ENCODE data around the gene SLC26A1. TPM values are rescaled to one million over a fixed set of nuclear protein-coding genes. Genes with fewer than 3 reads are reported as not detected.
A peak's percentile ranks its signal among the peaks of the same experiment; 100 is the strongest.

The SLC26A1 gene
- total RNA-seq, 6 experiments from 2014 or later, result 0.16 to 0.38 (median 0.19) TPM; not detected in 3

- Mint-ChIP-seq H3K27ac (peak overlapping the region; percentile 20; the same call in 1 of the 2 replicates), H3K27me3 (ENCODE audit: insufficient read depth) (peaks cover 4% of the 10 kb centered on the region), H3K4me3 (no peak overlapping the region), H3K36me3 (ENCODE audit: low read depth) (peaks cover 8% of the 10 kb centered on the region; the same call in 1 of the 2 replicates), H3K4me1 (ENCODE audit: low read depth) (no peaks in the 10 kb centered on the region), H3K9me3 (no peaks in the 10 kb centered on the region)
- TF ChIP-seq CTCF (IDR thresholded peaks at IDR 0.05), result no peak
- DNase-seq, result no peak
These were observed 36.5 kb downstream of the SLC26A1 start for GRCh38 chr4:956531-957230.

- H3K9me3 Mint-ChIP-seq, result no peaks in the 10 kb centered on the region
- TF ChIP-seq CTCF (IDR thresholded peaks at IDR 0.05), result no peak
- H3K27me3 Mint-ChIP-seq (ENCODE audit: insufficient read depth), result peaks cover 4% of the 10 kb centered on the region
- no peak overlapping the region for H3K27ac Mint-ChIP-seq
- H3K4me1 Mint-ChIP-seq (ENCODE audit: low read depth), result no peaks in the 10 kb centered on the region
- no peak for DNase-seq
- no peak overlapping the region for H3K4me3 Mint-ChIP-seq
- peaks cover 8% of the 10 kb centered on the region; the same call in 1 of the 2 replicates for H3K36me3 Mint-ChIP-seq (ENCODE audit: low read depth)
These were observed 37.2 kb downstream of the SLC26A1 start for GRCh38 chr4:955931-956381.

GRCh38 chr4:955161-955921 is 37.9 kb downstream of the SLC26A1 start:
- H3K27me3 Mint-ChIP-seq (ENCODE audit: insufficient read depth), result peaks cover 4% of the 10 kb centered on the region
- H3K36me3 Mint-ChIP-seq (ENCODE audit: low read depth), result peaks cover 8% of the 10 kb centered on the region; the same call in 1 of the 2 replicates
- DNase-seq, result no peak
- no peak for TF ChIP-seq CTCF (IDR thresholded peaks at IDR 0.05)
- H3K9me3 Mint-ChIP-seq, result no peaks in the 10 kb centered on the region
- no peaks in the 10 kb centered on the region for H3K4me1 Mint-ChIP-seq (ENCODE audit: low read depth)
- no peak overlapping the region for H3K4me3 Mint-ChIP-seq
- no peak overlapping the region for H3K27ac Mint-ChIP-seq

DNA sequence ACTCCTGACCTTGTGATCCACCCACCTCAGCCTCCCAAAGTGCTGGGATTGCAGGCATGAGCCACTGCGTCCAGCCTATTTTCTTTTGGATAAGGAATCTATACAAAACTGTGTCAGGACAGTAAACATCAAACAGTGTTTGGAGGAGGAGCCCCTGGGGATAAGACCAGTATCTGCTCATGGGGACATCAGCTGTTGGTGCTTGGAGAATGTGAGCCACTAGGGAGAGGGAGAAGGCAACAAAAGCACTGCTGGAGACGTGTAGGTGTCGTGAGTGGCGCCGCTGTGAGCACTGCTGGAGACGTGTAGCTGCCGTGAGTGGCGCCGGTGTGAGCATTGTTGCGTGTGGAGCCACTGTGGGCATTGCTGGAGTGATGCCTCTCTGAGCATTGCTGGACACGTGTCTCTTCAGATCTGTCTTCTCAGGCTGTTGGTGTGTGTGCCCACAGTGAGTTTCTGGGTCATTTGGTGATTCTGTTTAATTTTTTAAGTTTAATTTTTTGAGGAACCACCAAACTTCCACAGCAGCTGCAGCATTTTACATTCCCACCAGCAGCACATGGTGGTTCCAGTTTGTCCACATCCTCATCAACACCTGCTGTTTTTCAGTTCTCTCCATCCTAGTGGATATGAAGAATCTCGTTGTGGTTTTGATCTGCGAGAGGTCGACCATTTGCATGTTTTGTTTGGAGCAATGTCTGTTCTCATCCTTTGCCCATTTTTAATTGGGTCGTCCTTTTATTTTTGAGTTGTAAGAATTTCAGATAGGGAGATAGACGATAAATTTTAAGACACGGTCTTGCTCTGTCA is 38.8 kb downstream of the SLC26A1 start:
- H3K4me1 Mint-ChIP-seq (ENCODE audit: low read depth), result no peaks in the 10 kb centered on the region
- no peak overlapping the region for H3K4me3 Mint-ChIP-seq
- peaks cover 2% of the 10 kb centered on the region for H3K27me3 Mint-ChIP-seq (ENCODE audit: insufficient read depth)

More for the DNA sequence above, 38.8 kb downstream of the SLC26A1 start:
- H3K36me3 Mint-ChIP-seq (ENCODE audit: low read depth), result peaks cover 8% of the 10 kb centered on the region; the same call in 1 of the 2 replicates
- no peaks in the 10 kb centered on the region for H3K9me3 Mint-ChIP-seq
- DNase-seq, result no peak
- no peak overlapping the region for H3K27ac Mint-ChIP-seq
- no peak for TF ChIP-seq CTCF (IDR thresholded peaks at IDR 0.05)

All from HFFc6 (cell line).